Measurements from ENCODE around the gene OR4X2. TPM values are rescaled to one million over a fixed set of nuclear protein-coding genes. Genes with fewer than 3 reads are reported as not detected.

OR4X2 gene
- total RNA-seq, 1 experiment from 2014 or later: not detected

DNA sequence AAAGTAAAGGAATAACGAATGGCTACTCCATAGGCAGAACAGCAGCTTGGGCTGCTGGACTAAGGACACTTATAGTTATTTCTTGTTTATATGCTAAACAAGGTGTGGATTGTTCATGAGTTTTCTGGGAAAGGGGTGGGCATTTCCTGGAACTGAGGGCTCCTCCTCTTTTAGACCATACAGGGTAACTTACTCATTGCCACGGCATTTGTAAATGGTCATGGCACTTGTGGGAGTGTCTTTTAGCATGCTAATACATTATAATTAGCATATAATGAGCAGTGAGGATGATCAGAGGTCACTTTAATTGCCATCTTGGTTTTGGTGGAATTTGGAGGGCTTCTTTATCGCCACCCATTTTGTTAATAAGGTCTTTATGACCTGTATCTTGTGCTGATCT, 25.7 kb downstream of the OR4X2 start:
- ChIA-PET POLR2A (no interaction called here), CTCF (no interaction called here)
- TF ChIP-seq OVOL2 (CRISPR knock-in tag; IDR thresholded peaks at IDR 0.05; ENCODE audit: borderline replicate concordance) (no peak), MXD4 (CRISPR knock-in tag; IDR thresholded peaks at IDR 0.05; ENCODE audit: borderline replicate concordance) (no peak), GTF2I (CRISPR knock-in tag; conservative IDR thresholded peaks at IDR 0.05) (no peak), RELA (CRISPR knock-in tag; IDR thresholded peaks at IDR 0.05; ENCODE audit: borderline replicate concordance) (no peak), CDX4 (CRISPR knock-in tag; IDR thresholded peaks at IDR 0.05; ENCODE audit: borderline replicate concordance) (no peak), SMAD3 (CRISPR knock-in tag; IDR thresholded peaks at IDR 0.05; ENCODE audit: borderline replicate concordance) (no peak), GABPB1 (CRISPR knock-in tag; IDR thresholded peaks at IDR 0.05) (no peak), NR1H2 (CRISPR knock-in tag; IDR thresholded peaks at IDR 0.05) (no peak), SP1 (CRISPR knock-in tag; conservative IDR thresholded peaks at IDR 0.05) (no peak), IRF2 (CRISPR knock-in tag; IDR thresholded peaks at IDR 0.05; ENCODE audit: borderline replicate concordance, low read depth) (no peak), MYBL2 (CRISPR knock-in tag; IDR thresholded peaks at IDR 0.05) (no peak), NFYB (CRISPR knock-in tag; conservative IDR thresholded peaks at IDR 0.05; ENCODE audit: low read depth) (no peak), KAT7 (CRISPR knock-in tag; IDR thresholded peaks at IDR 0.05; ENCODE audit: borderline replicate concordance) (no peak)
- TF ChIP-seq, protein P1, sequence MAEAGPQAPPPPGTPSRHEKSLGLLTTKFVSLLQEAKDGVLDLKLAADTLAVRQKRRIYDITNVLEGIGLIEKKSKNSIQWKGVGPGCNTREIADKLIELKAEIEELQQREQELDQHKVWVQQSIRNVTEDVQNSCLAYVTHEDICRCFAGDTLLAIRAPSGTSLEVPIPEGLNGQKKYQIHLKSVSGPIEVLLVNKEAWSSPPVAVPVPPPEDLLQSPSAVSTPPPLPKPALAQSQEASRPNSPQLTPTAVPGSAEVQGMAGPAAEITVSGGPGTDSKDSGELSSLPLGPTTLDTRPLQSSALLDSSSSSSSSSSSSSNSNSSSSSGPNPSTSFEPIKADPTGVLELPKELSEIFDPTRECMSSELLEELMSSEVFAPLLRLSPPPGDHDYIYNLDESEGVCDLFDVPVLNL (CRISPR knock-in tag; IDR thresholded peaks at IDR 0.05; ENCODE audit: borderline replicate concordance, low read depth): no peak
- TF ChIP-seq, protein P2, sequence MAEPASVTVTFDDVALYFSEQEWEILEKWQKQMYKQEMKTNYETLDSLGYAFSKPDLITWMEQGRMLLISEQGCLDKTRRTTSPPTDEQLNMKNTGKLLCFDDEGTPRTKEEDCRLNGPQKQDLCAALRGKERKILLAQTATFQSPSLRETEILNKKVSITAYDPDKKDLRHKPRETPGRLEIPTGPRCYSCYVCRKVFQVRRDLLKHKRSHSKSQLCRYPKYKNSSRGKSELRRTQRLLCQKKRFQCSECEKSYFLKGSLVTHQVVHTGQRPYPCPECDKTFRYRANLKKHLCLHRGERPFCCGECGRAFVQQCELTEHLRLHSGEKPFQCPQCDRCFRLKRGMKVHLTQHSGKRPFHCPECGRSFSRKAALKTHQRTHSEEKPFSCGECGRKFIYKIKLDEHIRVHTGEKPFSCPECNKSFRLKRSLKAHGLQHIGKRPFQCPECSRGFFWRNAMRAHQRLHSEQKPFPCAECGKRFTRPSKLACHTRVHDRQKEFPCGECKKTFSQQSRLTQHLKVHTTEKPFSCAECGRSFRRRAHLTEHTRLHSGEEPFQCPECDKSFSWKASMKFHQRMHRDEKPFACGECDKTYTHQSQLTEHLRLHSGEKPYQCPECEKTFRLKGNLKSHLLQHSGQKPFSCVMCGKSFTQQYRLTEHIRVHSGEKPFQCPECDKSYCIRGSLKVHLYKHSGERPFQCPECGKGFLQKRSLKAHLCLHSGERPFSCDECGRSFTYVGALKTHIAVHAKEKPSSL (CRISPR knock-in tag; conservative IDR thresholded peaks at IDR 0.05): no peak
- Mint-ChIP-seq H3K36me3 (peaks cover 52% of the 10 kb centered on the region), H3K4me1 (no peaks in the 10 kb centered on the region), H3K27me3 (ENCODE audit: low read depth) (peaks cover 53% of the 10 kb centered on the region), H3K9me3 (peaks cover 77% of the 10 kb centered on the region), H3K27ac (no peak overlapping the region), H3K4me3 (no peak overlapping the region)
- no peak for ATAC-seq
- DNase-seq (ENCODE audit: low spot score): no peak

- ChIA-PET POLR2A (no interaction called here), CTCF (no interaction called here)
- Mint-ChIP-seq H3K4me3 (no peak overlapping the region), H3K9me3 (peaks cover 83% of the 10 kb centered on the region), H3K27ac (no peak overlapping the region), H3K36me3 (peaks cover 59% of the 10 kb centered on the region), H3K4me1 (no peaks in the 10 kb centered on the region), H3K27me3 (ENCODE audit: low read depth) (peaks cover 58% of the 10 kb centered on the region)
- DNase-seq (ENCODE audit: low spot score) (no peak), ATAC-seq (no peak)
- TF ChIP-seq, protein P3, sequence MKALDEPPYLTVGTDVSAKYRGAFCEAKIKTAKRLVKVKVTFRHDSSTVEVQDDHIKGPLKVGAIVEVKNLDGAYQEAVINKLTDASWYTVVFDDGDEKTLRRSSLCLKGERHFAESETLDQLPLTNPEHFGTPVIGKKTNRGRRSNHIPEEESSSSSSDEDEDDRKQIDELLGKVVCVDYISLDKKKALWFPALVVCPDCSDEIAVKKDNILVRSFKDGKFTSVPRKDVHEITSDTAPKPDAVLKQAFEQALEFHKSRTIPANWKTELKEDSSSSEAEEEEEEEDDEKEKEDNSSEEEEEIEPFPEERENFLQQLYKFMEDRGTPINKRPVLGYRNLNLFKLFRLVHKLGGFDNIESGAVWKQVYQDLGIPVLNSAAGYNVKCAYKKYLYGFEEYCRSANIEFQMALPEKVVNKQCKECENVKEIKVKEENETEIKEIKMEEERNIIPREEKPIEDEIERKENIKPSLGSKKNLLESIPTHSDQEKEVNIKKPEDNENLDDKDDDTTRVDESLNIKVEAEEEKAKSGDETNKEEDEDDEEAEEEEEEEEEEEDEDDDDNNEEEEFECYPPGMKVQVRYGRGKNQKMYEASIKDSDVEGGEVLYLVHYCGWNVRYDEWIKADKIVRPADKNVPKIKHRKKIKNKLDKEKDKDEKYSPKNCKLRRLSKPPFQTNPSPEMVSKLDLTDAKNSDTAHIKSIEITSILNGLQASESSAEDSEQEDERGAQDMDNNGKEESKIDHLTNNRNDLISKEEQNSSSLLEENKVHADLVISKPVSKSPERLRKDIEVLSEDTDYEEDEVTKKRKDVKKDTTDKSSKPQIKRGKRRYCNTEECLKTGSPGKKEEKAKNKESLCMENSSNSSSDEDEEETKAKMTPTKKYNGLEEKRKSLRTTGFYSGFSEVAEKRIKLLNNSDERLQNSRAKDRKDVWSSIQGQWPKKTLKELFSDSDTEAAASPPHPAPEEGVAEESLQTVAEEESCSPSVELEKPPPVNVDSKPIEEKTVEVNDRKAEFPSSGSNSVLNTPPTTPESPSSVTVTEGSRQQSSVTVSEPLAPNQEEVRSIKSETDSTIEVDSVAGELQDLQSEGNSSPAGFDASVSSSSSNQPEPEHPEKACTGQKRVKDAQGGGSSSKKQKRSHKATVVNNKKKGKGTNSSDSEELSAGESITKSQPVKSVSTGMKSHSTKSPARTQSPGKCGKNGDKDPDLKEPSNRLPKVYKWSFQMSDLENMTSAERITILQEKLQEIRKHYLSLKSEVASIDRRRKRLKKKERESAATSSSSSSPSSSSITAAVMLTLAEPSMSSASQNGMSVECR (CRISPR knock-in tag; IDR thresholded peaks at IDR 0.05; ENCODE audit: borderline replicate concordance): no peak
- TF ChIP-seq ZNF423 (CRISPR knock-in tag; IDR thresholded peaks at IDR 0.05): no peak
- TF ChIP-seq, protein P4, sequence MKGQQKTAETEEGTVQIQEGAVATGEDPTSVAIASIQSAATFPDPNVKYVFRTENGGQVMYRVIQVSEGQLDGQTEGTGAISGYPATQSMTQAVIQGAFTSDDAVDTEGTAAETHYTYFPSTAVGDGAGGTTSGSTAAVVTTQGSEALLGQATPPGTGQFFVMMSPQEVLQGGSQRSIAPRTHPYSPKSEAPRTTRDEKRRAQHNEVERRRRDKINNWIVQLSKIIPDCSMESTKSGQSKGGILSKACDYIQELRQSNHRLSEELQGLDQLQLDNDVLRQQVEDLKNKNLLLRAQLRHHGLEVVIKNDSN (CRISPR knock-in tag; IDR thresholded peaks at IDR 0.05): no peak
- TF ChIP-seq FOXK1 (CRISPR knock-in tag; IDR thresholded peaks at IDR 0.05): no peak
- no peak for TF ChIP-seq IRF2 (CRISPR knock-in tag; IDR thresholded peaks at IDR 0.05; ENCODE audit: borderline replicate concordance, low read depth)
- TF ChIP-seq, protein P1 (CRISPR knock-in tag; IDR thresholded peaks at IDR 0.05; ENCODE audit: borderline replicate concordance, low read depth): no peak
- no peak for TF ChIP-seq ATF3 (CRISPR knock-in tag; conservative IDR thresholded peaks at IDR 0.05)
- no peak for TF ChIP-seq ZNF232 (CRISPR knock-in tag; IDR thresholded peaks at IDR 0.05)
Observed at GRCh38 chr11:48272606-48273005, 27.7 kb downstream of the OR4X2 start.

Data from WTC11 (cell line).